Activated CD4-positive, alpha-beta T cell treated with anti-CD3 and anti-CD28 coated beads, Interleukin-2, amount 50 U/mL, for 16 hours (primary cell): ENCODE measurements around the gene NCOA3.
A peak's percentile ranks its signal among the peaks of the same experiment; 100 is the strongest.
"Not testable (repeated sequence)": the region's sequence is repeated elsewhere in the genome, so short reads cannot be mapped to it uniquely, and the experiment has no call there.

Source experiments
- DNase-seq: peaks from one replicate; pipeline ENCODE4 v3.0.0-alpha.2; 2020

NCOA3 gene

GRCh38 chr20:47501116-47501481 lies 588 bp upstream of the NCOA3 start:
- no peak for DNase-seq

GRCh38 chr20:47502271-47503239 lies 868 bp downstream of the NCOA3 start:
- peak; percentile 81 for DNase-seq

DNA sequence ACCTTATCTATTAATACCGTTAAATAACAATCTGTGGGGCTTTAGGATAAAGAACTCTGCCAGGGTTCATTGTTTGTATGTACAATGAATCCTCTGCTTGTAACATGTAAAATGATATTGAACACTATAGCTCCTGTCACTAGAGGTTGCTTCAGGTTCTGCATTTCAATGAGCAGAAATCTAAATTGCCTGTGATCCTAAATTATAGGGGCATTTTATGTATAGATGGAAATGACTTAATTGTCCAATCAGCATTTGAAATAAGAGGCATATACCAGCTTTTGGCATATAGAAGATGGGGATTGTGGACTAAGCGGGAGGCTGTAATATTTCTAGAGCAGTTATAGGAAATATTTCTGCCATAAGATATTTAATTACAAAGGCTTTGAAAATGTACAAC lies 2.0 kb downstream of the NCOA3 start:
- no peak for DNase-seq

GRCh38 chr20:47506335-47506734 lies 4.6 kb downstream of the NCOA3 start:
- DNase-seq: no peak

- no peak for DNase-seq
Measured at GRCh38 chr20:47506850-47507249, 5.2 kb downstream of the NCOA3 start.

DNA sequence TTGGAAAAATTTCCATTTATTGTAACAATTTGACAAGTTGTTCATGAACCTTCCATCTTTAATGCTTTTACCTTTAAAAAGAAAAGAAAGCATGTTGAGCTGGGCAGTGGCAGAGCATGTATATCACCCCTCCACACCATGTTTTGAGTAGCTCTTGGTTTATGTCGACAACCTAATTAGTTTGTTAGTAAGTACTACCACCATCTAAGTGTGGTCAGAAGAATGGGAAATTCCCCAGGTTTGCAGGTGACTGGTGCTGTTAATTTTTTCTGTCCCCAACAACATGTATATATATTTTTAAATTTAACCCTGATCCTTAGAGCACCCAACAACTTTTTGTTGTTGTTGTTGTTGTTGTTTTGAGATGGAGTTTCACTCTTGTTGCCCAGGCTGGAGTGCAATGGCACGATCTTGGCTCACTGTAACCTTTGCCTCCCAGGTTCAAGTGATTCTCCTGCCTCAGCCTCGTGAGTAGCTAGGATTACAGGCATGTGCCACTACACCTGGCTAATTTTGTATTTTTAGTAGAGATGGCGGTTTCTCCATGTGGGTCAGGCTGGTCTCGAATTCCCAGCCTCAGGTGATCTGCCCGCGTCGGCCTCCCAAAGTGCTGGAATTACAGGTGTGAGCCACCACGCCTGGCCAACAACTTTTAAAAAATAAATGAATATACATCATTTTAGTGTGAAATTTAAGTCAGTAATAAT lies 5.7 kb downstream of the NCOA3 start:
- DNase-seq: not testable (repeated sequence)

GRCh38 chr20:47508278-47508677 lies 6.6 kb downstream of the NCOA3 start:
- DNase-seq: no peak

DNA sequence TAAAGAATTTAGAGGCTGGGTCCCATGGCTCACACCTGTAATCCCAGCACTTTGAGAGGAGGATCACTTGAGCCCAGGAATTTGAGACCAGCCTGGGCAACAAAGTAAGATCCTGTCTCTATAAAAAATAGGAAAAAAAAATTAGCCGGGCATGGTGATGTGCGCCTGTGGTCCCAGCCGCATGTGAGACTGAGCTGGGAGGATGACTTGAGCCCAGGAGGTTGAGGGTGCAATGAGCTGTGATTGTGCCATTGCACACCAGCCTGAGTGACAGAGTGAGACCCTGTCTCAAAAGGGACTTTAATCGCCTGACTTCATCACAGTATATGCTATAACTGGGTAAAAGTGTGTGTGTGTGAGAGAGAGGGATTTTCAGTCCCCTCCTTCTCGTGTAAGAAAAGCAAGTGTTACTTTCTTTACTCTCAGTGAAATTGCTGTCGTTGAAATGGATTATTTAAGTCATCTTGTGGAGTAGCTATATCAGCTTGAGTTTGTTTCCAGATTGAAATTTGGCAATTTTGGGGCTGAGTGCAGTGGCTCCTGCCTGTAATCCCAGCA lies 7.5 kb downstream of the NCOA3 start:
- DNase-seq: no peak

DNA sequence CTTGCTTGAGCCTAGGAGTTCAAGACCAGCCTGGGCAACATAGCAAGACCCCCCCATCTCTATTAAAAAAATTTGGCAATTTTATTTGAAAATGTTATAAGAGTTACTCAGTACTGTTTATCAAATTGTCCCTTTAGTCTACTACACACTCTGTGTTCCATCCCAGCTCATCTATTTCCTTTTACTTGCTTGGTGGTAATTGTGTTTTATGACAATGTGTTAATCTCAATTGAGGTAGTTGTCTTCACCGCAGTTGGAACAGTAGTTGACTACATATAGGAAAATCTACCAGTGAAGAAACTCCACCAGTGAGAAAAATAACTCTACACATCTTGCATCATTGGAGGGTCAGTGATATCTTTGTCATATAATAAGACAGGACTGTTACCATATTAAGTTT lies 8.0 kb downstream of the NCOA3 start:
- DNase-seq: no peak

- DNase-seq: no peak
Measured at GRCh38 chr20:47515843-47516242, 14.2 kb downstream of the NCOA3 start.

GRCh38 chr20:47521059-47521808 lies 19.5 kb downstream of the NCOA3 start:
- no peak for DNase-seq

GRCh38 chr20:47524015-47524784 lies 22.5 kb downstream of the NCOA3 start:
- no peak for DNase-seq

DNA sequence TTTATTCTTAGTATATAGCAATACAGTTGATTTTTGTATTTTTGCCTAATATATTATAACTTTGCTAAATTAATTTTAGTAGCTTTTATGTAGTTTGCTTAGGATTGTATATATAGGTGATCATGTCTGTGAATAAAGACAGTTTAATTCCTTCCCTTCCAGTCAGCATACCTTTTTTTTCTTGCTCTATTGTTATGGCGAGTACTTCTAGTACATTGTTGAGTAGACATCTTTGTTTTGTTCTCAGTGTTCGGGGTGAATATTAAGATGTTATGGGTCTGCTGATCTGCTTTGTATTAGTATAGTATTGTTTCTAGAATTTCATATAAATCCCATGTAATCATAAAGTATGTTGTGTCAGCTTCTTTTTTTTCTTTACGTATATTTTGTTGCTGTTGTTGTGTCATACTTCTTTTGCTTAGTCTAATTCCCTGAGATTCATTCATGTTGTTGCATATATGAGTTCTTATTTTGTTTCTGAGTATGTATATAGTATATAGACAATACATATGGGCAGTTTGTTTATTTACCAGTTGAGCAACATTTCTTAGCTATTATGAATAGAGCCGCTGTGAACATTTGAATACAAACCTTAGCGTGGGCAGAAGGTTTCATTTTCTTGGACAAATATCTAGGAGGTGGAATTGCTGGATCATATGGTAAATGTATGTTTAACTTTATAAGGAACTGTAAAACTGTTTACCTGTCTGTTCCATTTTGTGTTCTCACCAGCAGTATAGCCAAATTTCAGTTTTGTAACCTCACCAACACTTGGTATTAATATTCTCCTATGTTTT lies 25.5 kb downstream of the NCOA3 start:
- DNase-seq: no peak

- no peak for DNase-seq
Measured at GRCh38 chr20:47529840-47530239, 28.2 kb downstream of the NCOA3 start.

DNA sequence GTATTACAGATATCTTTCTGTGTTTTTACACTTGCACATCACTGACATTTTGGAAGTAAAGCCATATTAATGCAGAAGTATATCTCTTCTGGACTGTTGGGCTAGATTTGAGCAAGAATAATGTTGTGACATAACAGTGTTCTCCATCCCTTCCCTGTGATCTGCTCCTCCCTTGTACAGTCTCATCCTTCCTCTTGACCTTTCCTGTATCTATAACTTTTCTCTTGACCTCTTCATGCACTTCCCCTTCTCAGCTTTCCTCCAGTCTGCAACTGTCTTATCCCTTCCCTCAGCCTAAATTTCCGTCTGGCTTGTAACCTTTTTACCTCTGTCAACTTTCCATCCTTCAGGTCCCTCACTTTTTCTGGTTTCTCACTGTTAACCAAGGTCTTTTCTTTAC lies 29.8 kb downstream of the NCOA3 start:
- DNase-seq: no peak

DNA sequence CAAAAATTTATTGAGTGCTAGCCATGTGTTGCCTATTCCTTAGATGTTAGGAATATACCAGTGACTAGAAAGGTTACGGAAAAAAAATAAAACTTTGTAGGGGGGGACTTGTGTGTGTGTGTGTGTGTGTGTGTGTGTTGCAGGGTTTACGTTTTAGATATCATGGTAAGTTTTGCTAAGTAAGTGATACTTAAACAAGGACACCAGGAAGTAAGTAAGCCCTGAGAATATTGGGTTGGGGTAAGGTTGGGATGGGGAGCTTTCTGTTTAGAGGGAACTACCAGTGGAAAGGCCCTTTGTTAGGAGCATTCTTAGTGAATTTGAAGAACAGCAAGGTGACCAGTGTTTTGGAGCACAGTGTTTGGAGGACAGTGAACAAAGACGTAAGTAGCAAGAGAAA lies 30.3 kb downstream of the NCOA3 start:
- DNase-seq: no peak

GRCh38 chr20:47533518-47534062 lies 31.9 kb downstream of the NCOA3 start:
- no peak for DNase-seq

- DNase-seq: no peak
Measured at GRCh38 chr20:47534405-47534804, 32.7 kb downstream of the NCOA3 start.

DNA sequence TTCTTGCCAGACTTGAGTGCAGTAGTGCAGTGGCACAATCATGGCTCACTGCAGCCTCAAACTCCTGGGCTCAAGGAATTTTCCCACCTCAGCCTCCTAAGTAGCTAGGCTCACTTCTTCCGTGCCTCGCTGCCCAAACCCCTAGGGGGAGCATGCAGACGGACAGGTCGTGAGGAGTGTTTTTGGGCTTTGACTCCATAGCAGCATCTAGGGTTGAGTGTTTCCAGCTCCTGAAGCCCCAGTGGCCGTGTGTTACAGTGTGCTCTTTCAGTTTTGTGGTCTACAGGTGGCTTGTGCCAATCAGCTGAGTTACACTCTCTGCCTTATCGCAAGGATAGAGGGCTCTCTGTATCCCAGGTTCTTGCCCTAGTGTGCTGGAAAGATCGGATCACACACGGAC lies 33.4 kb downstream of the NCOA3 start:
- DNase-seq: no peak

GRCh38 chr20:47535994-47536393 lies 34.3 kb downstream of the NCOA3 start:
- no peak for DNase-seq
